HTERT RPE-1 (cell line): ENCODE results near the gene ACACB.

Experiments
- in situ Hi-C: fragments of 300-500 bp; cut with MboI; formaldehyde crosslinking; loops from 4 replicates; pipeline ENCODE4 v1.14.3; 2020; ENCODE audit warnings: low sequenced_read_pairs

The ACACB gene

DNA sequence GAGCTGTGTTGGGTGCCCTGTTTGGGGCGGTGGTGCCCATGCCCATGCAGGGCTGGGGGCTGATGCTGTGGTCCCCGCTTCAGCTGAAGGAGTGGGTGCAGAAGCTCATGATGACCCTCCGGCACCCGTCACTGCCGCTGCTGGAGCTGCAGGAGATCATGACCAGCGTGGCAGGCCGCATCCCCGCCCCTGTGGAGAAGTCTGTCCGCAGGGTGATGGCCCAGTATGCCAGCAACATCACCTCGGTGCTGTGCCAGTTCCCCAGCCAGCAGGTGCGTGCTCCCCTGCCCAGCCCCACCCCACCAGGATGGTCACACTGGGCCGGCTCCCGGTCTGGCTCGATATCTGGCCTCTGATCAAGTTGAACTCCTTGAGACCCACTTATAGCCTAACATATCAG lies 92.7 kb downstream of the ACACB start:
- in situ Hi-C loops: no loop called here

DNA sequence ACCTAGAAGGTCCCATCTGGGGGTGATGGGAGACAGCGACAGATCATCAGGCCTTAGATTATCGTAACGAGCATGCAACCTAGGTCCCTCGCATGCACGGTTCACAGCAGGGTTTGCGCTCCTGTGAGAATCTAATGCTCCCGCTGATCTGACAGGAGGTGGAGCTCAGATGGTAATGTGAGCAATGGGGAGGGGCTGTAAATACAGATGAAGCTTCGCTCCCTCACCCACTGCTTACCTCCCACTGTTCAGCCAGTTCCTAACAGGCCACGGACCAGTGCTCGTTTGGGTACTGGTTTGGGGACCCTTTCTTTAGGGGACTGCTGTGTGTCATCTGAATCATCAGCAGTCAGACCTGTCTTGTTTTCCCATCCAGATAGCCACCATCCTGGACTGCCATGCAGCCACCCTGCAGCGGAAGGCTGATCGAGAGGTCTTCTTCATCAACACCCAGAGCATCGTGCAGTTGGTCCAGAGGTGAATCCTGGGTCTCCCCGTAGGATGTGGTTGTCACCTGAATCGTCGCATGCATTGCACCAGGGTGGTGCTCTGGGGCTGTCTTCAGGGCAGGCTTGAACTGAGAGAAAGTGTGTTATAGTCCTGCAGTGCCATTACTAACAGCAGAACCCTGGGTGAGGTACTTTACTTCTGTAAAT lies 96.2 kb downstream of the ACACB start:
- in situ Hi-C loops: no loop called here

DNA sequence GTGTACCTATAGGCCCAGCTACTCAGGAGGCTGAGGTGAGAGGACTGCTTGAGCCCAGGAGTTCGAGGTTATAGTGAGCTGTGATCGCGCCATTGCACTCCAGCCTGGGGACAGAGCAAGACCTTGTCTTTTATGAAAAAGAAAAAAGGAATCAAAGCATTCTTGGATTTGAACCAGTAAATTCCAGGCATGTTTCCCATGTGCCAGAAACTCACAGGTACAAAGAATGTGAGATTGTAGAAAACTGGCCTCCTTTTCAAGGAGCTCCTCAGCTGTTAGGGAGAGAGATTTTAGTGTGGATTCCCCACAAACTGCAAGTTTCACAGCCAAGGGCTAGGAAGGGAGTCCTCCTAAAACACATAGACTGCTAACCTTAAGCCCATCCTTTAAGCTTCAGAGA lies 97.7 kb downstream of the ACACB start:
- in situ Hi-C loops: no loop called here

DNA sequence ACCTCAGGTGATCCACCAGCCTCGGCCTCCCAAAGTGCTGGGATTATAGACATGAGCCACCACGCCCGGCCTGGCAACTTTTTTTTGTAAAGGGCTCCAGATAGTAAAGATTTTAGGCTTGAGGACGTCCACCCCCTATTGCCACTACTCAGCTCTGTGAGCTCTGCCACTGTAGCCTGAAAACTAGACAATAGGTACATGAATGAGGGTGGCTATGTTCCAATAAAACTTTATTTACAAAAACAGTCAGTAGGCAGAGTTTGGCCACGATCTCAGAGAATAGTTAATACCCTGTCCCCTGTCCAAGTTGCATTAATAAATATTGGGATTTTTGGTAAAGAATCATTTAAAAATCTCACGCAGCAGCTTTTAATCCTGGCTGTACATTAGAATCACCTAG lies 102.6 kb downstream of the ACACB start:
- in situ Hi-C loops: no loop called here

DNA sequence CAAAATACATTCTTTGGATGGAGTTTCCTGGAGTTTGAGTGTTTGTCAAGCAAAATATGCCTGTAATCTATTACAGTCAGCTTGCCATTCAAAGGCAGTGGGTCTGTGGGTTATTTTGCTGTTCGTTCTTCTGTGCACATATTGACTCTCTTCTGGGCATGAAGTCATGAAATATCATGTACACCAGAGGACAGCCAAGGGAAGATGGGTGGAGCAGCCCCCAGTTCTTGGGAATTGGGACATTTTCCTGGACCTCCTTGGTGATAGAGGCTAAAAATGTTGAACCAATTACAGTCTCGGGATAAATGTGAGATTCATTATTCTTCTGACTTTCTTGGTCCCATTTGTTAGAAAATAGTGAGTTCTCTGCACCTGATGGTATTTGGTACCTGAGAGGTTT lies 103.6 kb downstream of the ACACB start:
- in situ Hi-C loops: no loop called here

DNA sequence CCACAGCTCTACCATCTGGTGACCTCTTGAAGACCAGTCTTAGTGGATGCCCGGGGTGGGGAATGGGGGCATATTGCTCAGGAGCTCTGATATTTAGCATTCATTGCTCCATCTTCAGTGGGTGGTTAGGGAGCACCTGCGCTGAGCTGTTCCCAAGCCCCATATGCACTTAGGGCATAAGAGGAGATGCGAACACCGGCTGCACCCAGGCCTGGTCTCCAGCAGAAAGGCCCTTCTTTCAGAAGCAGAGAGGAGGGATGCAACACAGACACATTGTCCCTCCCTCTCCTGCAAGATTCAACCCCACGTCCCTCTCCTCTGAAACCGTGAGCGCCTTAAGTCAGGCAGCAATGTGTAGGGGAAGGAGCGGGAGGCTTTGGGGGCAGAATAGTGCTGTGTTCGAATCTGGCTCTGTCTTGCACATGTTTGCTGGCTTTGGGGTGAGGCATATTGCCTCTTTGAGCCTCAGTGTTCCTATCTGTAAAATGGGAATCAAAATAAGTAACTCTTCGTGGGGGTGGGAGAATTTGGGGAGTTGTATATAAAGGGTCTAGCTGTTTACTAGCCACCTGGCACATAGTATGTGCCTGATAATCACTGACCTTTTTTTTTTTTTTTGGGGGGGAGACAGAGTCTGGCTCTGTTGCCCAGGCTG lies 105.0 kb downstream of the ACACB start:
- in situ Hi-C loops: no loop called here

GRCh38 chr12:109222062-109222461 lies 105.7 kb downstream of the ACACB start:
- in situ Hi-C loops: no loop called here

DNA sequence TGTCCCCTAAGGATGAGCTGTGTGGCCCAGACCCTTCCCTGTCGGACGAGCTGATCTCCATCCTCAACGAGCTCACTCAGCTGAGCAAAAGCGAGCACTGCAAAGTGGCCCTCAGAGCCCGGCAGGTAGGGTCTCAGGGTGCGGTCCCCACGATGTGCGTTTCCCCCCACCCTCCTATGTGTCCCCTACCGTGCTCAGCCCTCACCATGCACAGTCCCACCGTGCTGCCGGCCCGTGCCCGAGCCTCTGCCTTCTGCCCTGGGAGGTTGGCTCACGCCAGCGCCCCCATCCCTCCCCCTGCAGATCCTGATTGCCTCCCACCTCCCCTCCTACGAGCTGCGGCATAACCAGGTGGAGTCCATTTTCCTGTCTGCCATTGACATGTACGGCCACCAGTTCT lies 106.1 kb downstream of the ACACB start:
- in situ Hi-C loops: no loop called here

DNA sequence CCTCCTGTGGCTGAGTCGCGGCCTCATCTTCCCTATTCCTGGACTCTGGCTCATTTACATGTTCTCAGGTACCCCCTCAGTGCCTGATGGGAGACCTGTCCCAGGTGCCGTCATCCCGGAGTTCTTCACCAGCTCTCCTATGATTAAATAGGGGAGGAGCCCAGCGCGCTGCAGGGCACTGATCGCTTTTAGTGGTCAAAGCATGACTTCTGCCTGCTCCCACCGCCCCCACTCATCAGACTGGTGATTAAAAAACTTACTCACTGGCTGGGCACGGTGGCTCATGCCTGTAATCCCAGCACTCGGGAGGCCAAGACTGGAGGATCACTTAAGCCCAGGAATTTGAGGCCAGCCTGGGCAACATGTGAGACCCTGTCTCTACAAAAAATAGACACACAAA lies 106.8 kb downstream of the ACACB start:
- in situ Hi-C loops: no loop called here

DNA sequence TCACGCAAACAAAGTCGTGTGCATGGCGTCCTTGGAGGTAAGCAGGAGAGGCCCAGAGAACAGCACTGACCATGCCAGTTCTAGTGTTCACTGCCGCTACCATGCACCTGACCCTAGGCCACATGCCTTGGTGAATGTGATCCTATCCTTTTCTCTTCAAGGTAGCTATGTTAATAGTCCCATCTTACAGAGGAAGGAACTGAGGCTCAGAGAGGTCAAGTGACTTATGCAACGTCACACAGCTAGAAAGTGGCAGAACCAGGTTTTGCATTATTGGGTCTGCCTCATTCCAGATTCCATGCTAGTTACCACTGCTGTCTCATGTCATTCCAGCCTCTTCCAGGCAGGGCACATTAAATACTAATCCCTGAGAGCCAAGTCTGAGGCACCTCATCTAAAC lies 107.5 kb downstream of the ACACB start:
- in situ Hi-C loops: no loop called here

- in situ Hi-C loops: no loop called here
These were observed 112.3 kb downstream of the ACACB start for GRCh38 chr12:109228664-109229063.

- in situ Hi-C loops: no loop called here
These were observed 113.8 kb downstream of the ACACB start for GRCh38 chr12:109230193-109230592.

DNA sequence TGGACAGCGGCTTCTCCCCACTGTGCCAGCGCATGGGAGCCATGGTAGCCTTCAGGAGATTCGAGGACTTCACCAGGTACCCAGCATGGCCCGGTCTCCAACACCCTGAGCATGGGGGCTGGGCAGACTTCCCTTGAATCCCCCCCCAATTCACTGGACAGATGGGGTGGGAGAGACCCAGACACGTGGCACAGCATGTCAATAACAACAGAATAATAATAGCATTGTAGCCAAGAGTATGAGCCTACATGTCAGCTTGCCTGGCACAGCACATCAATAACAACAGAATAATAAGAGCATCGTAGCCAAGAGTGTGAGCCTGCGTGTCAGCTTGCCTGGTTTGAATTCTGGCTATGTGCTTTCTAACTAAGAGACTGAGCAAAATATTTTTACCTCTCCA lies 116.3 kb downstream of the ACACB start:
- in situ Hi-C loops: no loop called here

GRCh38 chr12:109234012-109234411 lies 117.6 kb downstream of the ACACB start:
- in situ Hi-C loops: no loop called here

GRCh38 chr12:109236257-109236656 lies 119.9 kb downstream of the ACACB start:
- in situ Hi-C loops: no loop called here

DNA sequence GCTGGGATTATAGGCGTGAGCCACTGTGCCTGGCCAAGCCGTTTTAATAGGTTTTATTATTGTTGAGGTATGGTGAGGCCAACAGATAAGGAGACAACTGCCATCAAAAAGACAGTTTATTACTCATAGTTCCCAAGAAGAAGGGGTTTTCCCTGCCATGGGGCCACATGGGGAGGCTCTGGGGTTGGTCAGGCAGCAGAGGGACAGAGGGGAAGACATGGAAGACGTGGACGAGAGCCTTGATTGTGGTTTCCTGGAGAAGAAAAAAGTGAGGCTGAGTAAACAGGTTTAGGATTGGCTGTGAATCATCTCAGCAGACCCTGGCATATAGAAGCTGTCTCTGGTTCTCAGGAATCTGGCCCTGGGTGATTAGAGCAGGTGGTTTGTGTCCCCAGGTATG lies 122.8 kb downstream of the ACACB start:
- in situ Hi-C loops: no loop called here

DNA sequence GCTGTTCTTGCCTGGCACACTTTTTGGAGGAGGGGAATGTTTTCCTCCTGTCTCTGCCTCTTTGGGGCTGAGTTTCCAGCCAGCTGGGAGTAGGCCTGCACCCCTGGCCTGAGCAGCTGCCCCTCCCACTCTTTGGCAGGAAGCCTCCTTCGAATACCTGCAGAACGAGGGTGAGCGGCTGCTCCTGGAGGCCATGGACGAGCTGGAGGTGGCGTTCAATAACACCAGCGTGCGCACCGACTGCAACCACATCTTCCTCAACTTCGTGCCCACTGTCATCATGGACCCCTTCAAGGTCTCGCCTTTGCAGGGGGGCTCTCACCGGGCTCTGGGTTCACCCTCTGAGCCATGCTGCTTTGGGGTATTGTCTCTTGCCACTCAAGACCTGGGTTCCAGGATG lies 123.3 kb downstream of the ACACB start:
- in situ Hi-C loops: no loop called here

- in situ Hi-C loops: no loop called here
These were observed 124.0 kb downstream of the ACACB start for GRCh38 chr12:109240365-109240764.

GRCh38 chr12:109241936-109242335 lies 125.5 kb downstream of the ACACB start:
- in situ Hi-C loops: no loop called here

- in situ Hi-C loops: no loop called here
These were observed 127.7 kb downstream of the ACACB start for GRCh38 chr12:109244073-109244472.

DNA sequence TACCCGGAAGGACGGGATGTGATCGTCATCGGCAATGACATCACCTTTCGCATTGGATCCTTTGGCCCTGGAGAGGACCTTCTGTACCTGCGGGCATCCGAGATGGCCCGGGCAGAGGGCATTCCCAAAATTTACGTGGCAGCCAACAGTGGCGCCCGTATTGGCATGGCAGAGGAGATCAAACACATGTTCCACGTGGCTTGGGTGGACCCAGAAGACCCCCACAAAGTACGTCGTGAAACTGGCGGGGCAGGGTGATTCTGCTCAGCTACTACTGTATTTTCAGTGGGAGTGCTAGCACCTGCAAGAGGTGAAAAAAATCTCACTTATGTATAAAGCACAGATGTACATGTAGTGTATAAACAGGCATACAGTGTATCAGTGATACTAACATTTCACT lies 129.8 kb downstream of the ACACB start:
- in situ Hi-C loops: no loop called here

GRCh38 chr12:109247831-109248654 lies 131.7 kb downstream of the ACACB start:
- in situ Hi-C loops: no loop called here
